ENCODE measurements around the gene TRDMT1. TPM values are rescaled to one million over a fixed set of nuclear protein-coding genes. Genes with fewer than 3 reads are reported as not detected.
A peak's percentile ranks its signal among the peaks of the same experiment; 100 is the strongest.

The TRDMT1 gene
- total RNA-seq, 1 donor from 2014 or later: 5.9 TPM

DNA sequence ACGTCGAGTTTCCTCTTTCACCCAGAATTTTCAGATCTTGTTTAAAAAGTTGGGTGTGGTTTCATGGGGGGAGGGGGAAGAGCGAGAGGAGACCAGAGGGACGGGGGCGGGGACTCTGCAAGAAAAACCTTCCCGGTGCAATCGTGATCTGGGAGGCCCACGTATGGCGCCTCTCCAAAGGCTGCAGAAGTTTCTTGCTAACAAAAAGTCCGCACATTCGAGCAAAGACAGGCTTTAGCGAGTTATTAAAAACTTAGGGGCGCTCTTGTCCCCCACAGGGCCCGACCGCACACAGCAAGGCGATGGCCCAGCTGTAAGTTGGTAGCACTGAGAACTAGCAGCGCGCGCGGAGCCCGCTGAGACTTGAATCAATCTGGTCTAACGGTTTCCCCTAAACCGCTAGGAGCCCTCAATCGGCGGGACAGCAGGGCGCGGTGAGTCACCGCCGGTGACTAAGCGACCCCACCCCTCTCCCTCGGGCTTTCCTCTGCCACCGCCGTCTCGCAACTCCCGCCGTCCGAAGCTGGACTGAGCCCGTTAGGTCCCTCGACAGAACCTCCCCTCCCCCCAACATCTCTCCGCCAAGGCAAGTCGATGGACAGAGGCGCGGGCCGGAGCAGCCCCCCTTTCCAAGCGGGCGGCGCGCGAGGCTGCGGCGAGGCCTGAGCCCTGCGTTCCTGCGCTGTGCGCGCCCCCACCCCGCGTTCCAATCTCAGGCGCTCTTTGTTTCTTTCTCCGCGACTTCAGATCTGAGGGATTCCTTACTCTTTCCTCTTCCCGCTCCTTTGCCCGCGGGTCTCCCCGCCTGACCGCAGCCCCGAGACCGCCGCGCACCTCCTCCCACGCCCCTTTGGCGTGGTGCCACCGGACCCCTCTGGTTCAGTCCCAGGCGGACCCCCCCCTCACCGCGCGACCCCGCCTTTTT, 26.9 kb upstream of the TRDMT1 start, which contains the start of gene VIM:
Gene VIM, plus strand, starts transcription at position 151 of the 925 bp plus-strand sequence. CDS start 1,182 bp downstream, outside the sequence.
- H3K27me3 ChIP-seq (ENCODE audit: insufficient read depth, low read length): no peaks in the 10 kb centered on the region
- Mint-ChIP-seq H3K9me3 (ENCODE audit: unreplicated experiment) (no peaks in the 10 kb centered on the region), H3K36me3 (ENCODE audit: low read depth, unreplicated experiment) (peaks cover 27% of the 10 kb centered on the region), H3K4me1 (ENCODE audit: low read depth, unreplicated experiment) (peaks cover 17% of the 10 kb centered on the region), H3K27me3 (ENCODE audit: low read depth, unreplicated experiment) (no peaks in the 10 kb centered on the region), H3K27ac (ENCODE audit: unreplicated experiment) (peak within 1 kb of the TSS; percentile 99), H3K4me3 (ENCODE audit: unreplicated experiment) (peak within 1 kb of the TSS; percentile 95)
- peaks cover 20% of the 10 kb centered on the region for H3K4me1 ChIP-seq (ENCODE audit: insufficient read depth, low read length)
- H3K9me3 ChIP-seq (ENCODE audit: insufficient read depth, low read depth, low read length): no peaks in the 10 kb centered on the region
- peak; percentile 94 for DNase-seq (ENCODE audit: low read depth)
- H3K36me3 ChIP-seq (ENCODE audit: insufficient read depth, low read length): peaks cover 29% of the 10 kb centered on the region
- H3K4me3 ChIP-seq (ENCODE audit: insufficient read depth, low read depth, low read length): peak within 1 kb of the TSS; percentile 64
- peaks cover 53% of the 10 kb centered on the region for H3K79me2 ChIP-seq (ENCODE audit: insufficient read depth, low read length)
- H4K20me1 ChIP-seq (ENCODE audit: insufficient read depth, low read length): peaks cover 42% of the 10 kb centered on the region
- H3K9ac ChIP-seq (ENCODE audit: low read length): peak within 1 kb of the TSS; percentile 100
- H3K4me2 ChIP-seq (ENCODE audit: low read length): peak within 1 kb of the TSS; percentile 84
- TF ChIP-seq EZH2 (IDR thresholded peaks at IDR 0.05; ENCODE audit: insufficient read depth, low read length) (no peak), CTCF (IDR thresholded peaks at IDR 0.05; ENCODE audit: insufficient read depth, low read depth, low read length) (no peak)
- peak; percentile 17 for FAIRE-seq
- no peak within 1 kb of the TSS for H2AFZ ChIP-seq (ENCODE audit: low read depth, low read length)
- H3K27ac ChIP-seq (ENCODE audit: low read depth, low read length): peak within 1 kb of the TSS; percentile 99

GRCh38 chr10:17227367-17228090, 26.1 kb upstream of the TRDMT1 start:
- H3K27ac Mint-ChIP-seq (ENCODE audit: unreplicated experiment): peak overlapping the region; percentile 99
- peak overlapping the region; percentile 99 for H3K27ac ChIP-seq (ENCODE audit: low read depth, low read length)
- H3K79me2 ChIP-seq (ENCODE audit: insufficient read depth, low read length): peaks cover 45% of the 10 kb centered on the region
- TF ChIP-seq CTCF (IDR thresholded peaks at IDR 0.05; ENCODE audit: insufficient read depth, low read depth, low read length) (peak; percentile 53), EZH2 (IDR thresholded peaks at IDR 0.05; ENCODE audit: insufficient read depth, low read length) (no peak)
- H3K4me3 ChIP-seq (ENCODE audit: insufficient read depth, low read depth, low read length): peak overlapping the region; percentile 64
- no peaks in the 10 kb centered on the region for H3K9me3 Mint-ChIP-seq (ENCODE audit: unreplicated experiment)
- peaks cover 19% of the 10 kb centered on the region for H3K4me1 ChIP-seq (ENCODE audit: insufficient read depth, low read length)
- DNase-seq (ENCODE audit: low read depth) (no peak), FAIRE-seq (no peak)
- peak overlapping the region; percentile 100 for H3K9ac ChIP-seq (ENCODE audit: low read length)
- H3K36me3 ChIP-seq (ENCODE audit: insufficient read depth, low read length): peaks cover 22% of the 10 kb centered on the region
- H3K27me3 ChIP-seq (ENCODE audit: insufficient read depth, low read length): no peaks in the 10 kb centered on the region
- H3K27me3 Mint-ChIP-seq (ENCODE audit: low read depth, unreplicated experiment): no peaks in the 10 kb centered on the region
- H3K4me2 ChIP-seq (ENCODE audit: low read length): peak overlapping the region; percentile 84
- H3K36me3 Mint-ChIP-seq (ENCODE audit: low read depth, unreplicated experiment): peaks cover 25% of the 10 kb centered on the region
- H3K4me1 Mint-ChIP-seq (ENCODE audit: low read depth, unreplicated experiment): peaks cover 17% of the 10 kb centered on the region
- peak overlapping the region; percentile 95 for H3K4me3 Mint-ChIP-seq (ENCODE audit: unreplicated experiment)
- H2AFZ ChIP-seq (ENCODE audit: low read depth, low read length): no peak overlapping the region
- H3K9me3 ChIP-seq (ENCODE audit: insufficient read depth, low read depth, low read length): no peaks in the 10 kb centered on the region
- H4K20me1 ChIP-seq (ENCODE audit: insufficient read depth, low read length): peaks cover 33% of the 10 kb centered on the region
